H9 (cell line): ENCODE results near the gene FLT1. TPM values are rescaled to one million over a fixed set of nuclear protein-coding genes. Genes with fewer than 3 reads are reported as not detected.

ENCODE experiments used
- DNase-seq: peaks from one replicate; pipeline ENCODE4 v3.0.0-alpha.2; 2017
- H2AFZ ChIP-seq: one replicate; pipeline ENCODE4 v1.6.1; 2013; ENCODE audit warnings: mild to moderate bottlenecking, low read length, control low read depth, moderate library complexity
- H2AK5ac ChIP-seq: 2 replicates; pipeline ENCODE4 v1.6.1; 2013; ENCODE audit warnings: low read length, control low read depth, mixed read lengths; ENCODE audit not compliant: insufficient read length
- H2BK120ac ChIP-seq: one replicate; pipeline ENCODE4 v1.6.1; 2013; ENCODE audit warnings: low read depth, mild to moderate bottlenecking, low read length, control low read depth, inconsistent platforms; ENCODE audit not compliant: poor library complexity, severe bottlenecking
- H2BK12ac ChIP-seq: 2 replicates; pipeline ENCODE4 v1.6.1; 2013; ENCODE audit warnings: low read length, control low read depth, mixed read lengths, low read depth; ENCODE audit not compliant: insufficient read length
- H2BK15ac ChIP-seq: 2 replicates; pipeline ENCODE4 v1.6.1; 2013; ENCODE audit warnings: low read depth, low read length, control low read depth
- H2BK20ac ChIP-seq: one replicate; pipeline ENCODE4 v1.6.1; 2013; ENCODE audit warnings: low read depth, mild to moderate bottlenecking, low read length, control low read depth, inconsistent platforms; ENCODE audit not compliant: poor library complexity, severe bottlenecking
- H2BK5ac ChIP-seq: 2 replicates; pipeline ENCODE4 v1.6.1; 2013; ENCODE audit warnings: low read length, control low read depth, mixed read lengths; ENCODE audit not compliant: insufficient read length
- H3K14ac ChIP-seq: 2 replicates; pipeline ENCODE4 v1.6.1; 2013; ENCODE audit warnings: low read length, control low read depth; ENCODE audit not compliant: insufficient read depth
- H3K18ac ChIP-seq: 2 replicates; pipeline ENCODE4 v1.6.1; 2013; ENCODE audit warnings: low read depth, mild to moderate bottlenecking, mixed read lengths, low read length, control low read depth; ENCODE audit not compliant: insufficient read length
- H3K23ac ChIP-seq: 2 replicates; pipeline ENCODE4 v1.6.1; 2013; ENCODE audit warnings: low read length, control low read depth, mixed read lengths, low read depth; ENCODE audit not compliant: insufficient read length
- H3K23me2 ChIP-seq: 2 replicates; pipeline ENCODE4 v1.6.1; 2013; ENCODE audit warnings: low read depth, mild to moderate bottlenecking, mixed read lengths, low read length, control low read depth; ENCODE audit not compliant: insufficient read length, poor library complexity, severe bottlenecking
- H3K27ac ChIP-seq: 2 replicates; pipeline ENCODE4 v1.5.1; 2013; ENCODE audit warnings: low read length, control low read depth, mixed read lengths, low read depth; ENCODE audit not compliant: insufficient read length
- H3K27me3 ChIP-seq: 2 replicates; pipeline ENCODE4 v1.6.1; 2013; ENCODE audit warnings: low read length, control low read depth, inconsistent platforms; ENCODE audit not compliant: insufficient read depth
- H3K4ac ChIP-seq: 2 replicates; pipeline ENCODE4 v1.6.1; 2013; ENCODE audit warnings: low read depth, mild to moderate bottlenecking, control low read depth, inconsistent platforms, low read length, moderate library complexity
- H3K4me1 ChIP-seq: 2 replicates; pipeline ENCODE4 v1.6.1; 2013; ENCODE audit warnings: low read length, control low read depth, inconsistent platforms; ENCODE audit not compliant: insufficient read depth
- H3K4me2 ChIP-seq: 2 replicates; pipeline ENCODE4 v1.6.1; 2013; ENCODE audit warnings: low read length, control low read depth, mixed read lengths; ENCODE audit not compliant: insufficient read length, insufficient read depth
- H3K56ac ChIP-seq: 2 replicates; pipeline ENCODE4 v1.6.1; 2013; ENCODE audit warnings: low read depth, mild to moderate bottlenecking, mixed read lengths, low read length, control low read depth; ENCODE audit not compliant: insufficient read length
- H3K79me1 ChIP-seq: 2 replicates; pipeline ENCODE4 v1.6.1; 2013; ENCODE audit warnings: low read depth, mild to moderate bottlenecking, moderate library complexity, low read length, control low read depth, inconsistent platforms; ENCODE audit not compliant: insufficient read depth, poor library complexity, severe bottlenecking
- H3K79me2 ChIP-seq: 2 replicates; pipeline ENCODE4 v1.6.1; 2013; ENCODE audit warnings: low read length, control low read depth, inconsistent platforms; ENCODE audit not compliant: insufficient read depth
- H3K9ac ChIP-seq: 2 replicates; pipeline ENCODE4 v1.6.1; 2013; ENCODE audit warnings: low read length, control low read depth, mixed read lengths; ENCODE audit not compliant: insufficient read length; ENCODE audit errors: extremely low read depth
- H3K9me3 ChIP-seq: one replicate; pipeline ENCODE4 v1.6.1; 2013; ENCODE audit warnings: low read depth, low read length, inconsistent platforms; ENCODE audit not compliant: control insufficient read depth
- H3T11ph ChIP-seq: one replicate; pipeline ENCODE4 v1.6.1; 2013; ENCODE audit warnings: mild to moderate bottlenecking, low read length, control low read depth, inconsistent platforms
- H4K20me1 ChIP-seq: one replicate; pipeline ENCODE4 v1.6.1; 2013; ENCODE audit not compliant: control insufficient read depth, insufficient read length, insufficient read depth
- H4K5ac ChIP-seq: 2 replicates; pipeline ENCODE4 v1.6.1; 2013; ENCODE audit warnings: low read depth, mild to moderate bottlenecking, mixed read lengths, low read length, control low read depth; ENCODE audit not compliant: insufficient read length
- H4K8ac ChIP-seq: replicated peaks from 2 replicates; pipeline ENCODE4 v1.6.1; 2013; ENCODE audit warnings: low read length, control low read depth, mixed read lengths, low read depth; ENCODE audit not compliant: insufficient read length
- H4K91ac ChIP-seq: 2 replicates; pipeline ENCODE4 v1.6.1; 2013; ENCODE audit warnings: low read depth, mild to moderate bottlenecking, moderate library complexity, mixed read lengths, low read length, control low read depth; ENCODE audit not compliant: insufficient read length
- H3K27ac Mint-ChIP-seq, 3 experiments: 2 replicates in 2 of 3; 3 replicates in 1 of 3; pipeline ENCODE4 v1.8.0; 2020 to 2021; ENCODE audit warnings: mixed read lengths in 3 of 3, mild to moderate bottlenecking in 1 of 3, moderate library complexity in 1 of 3
- H3K27me3 Mint-ChIP-seq: 2 replicates; pipeline ENCODE4 v1.8.0; 2021; ENCODE audit warnings: low read depth, mild to moderate bottlenecking, moderate library complexity, mixed read lengths
- H3K36me3 Mint-ChIP-seq, 3 experiments: 2 replicates in 2 of 3; 3 replicates in 1 of 3; pipeline ENCODE4 v1.8.0; 2020 to 2021; ENCODE audit warnings: low read depth in 3 of 3, mixed read lengths in 3 of 3; ENCODE audit not compliant: insufficient read depth in 1 of 3
- H3K4me1 Mint-ChIP-seq, 2 experiments: 2 replicates each; pipeline ENCODE4 v1.8.0; 2020; ENCODE audit warnings: mixed read lengths in 2 of 2
- H3K4me3 Mint-ChIP-seq, 2 experiments: 2 replicates in 1 of 2; 3 replicates in 1 of 2; pipeline ENCODE4 v1.8.0; 2020 to 2021; ENCODE audit warnings: mild to moderate bottlenecking in 2 of 2, mixed read lengths in 2 of 2, moderate library complexity in 1 of 2
- H3K9me3 Mint-ChIP-seq, 2 experiments: 2 replicates in 1 of 2; 3 replicates in 1 of 2; pipeline ENCODE4 v1.8.0; 2020; ENCODE audit warnings: mild to moderate bottlenecking in 2 of 2, mixed read lengths in 2 of 2, moderate library complexity in 1 of 2
- CTCF ChIP-seq: fragments of 200-600 bp; sonication (generic); conservative IDR thresholded peaks from 3 replicates; pipeline ENCODE4 v1.8.0; 2021; ENCODE audit warnings: antibody characterized with exemption, mild to moderate bottlenecking
- WGBS: extraction: QIAGEN DNeasy Blood & Tissue Kit; methylation state at CpG from one replicate; pipeline ENCODE4 v1.1.7; 2013; ENCODE audit warnings: missing lambda C conversion rate, low lambda C conversion rate, mixed read lengths; ENCODE audit not compliant: insufficient read length; ENCODE audit errors: extremely low coverage; 5-methylcytosine and 5-hydroxymethylcytosine counted together
- total RNA-seq: library from RNA; stranded (reverse); gene quantifications from 2 replicates; pipeline ENCODE4 v1.2.1, GENCODE V29; 2021

Gene FLT1
- total RNA-seq, 1 experiment from 2014 or later, result 84.1 TPM

GRCh38 chr13:28333204-28333881 lies 161.6 kb downstream of the FLT1 start:
- WGBS, result no CpG with 5 or more reads among the region's 2 CpGs
- no peak overlapping the region for H3K18ac ChIP-seq

More at GRCh38 chr13:28333204-28333881, 161.6 kb downstream of the FLT1 start:
- Histone ChIP-seq H3T11ph (no peak overlapping the region), H3K4me2 (no peak overlapping the region), H2AK5ac (no peak overlapping the region), H4K91ac (no peak overlapping the region), H3K27me3 (no peaks in the 10 kb centered on the region), H3K79me1 (no peaks in the 10 kb centered on the region), H2BK12ac (no peak overlapping the region), H2BK20ac (no peak overlapping the region), H3K23me2 (no peaks in the 10 kb centered on the region), H2AFZ (no peak overlapping the region), H4K5ac (no peak overlapping the region), H3K4me1 (no peaks in the 10 kb centered on the region), H2BK15ac (no peak overlapping the region), H3K27ac (no peak overlapping the region), H3K23ac (no peak overlapping the region), H4K20me1 (no peaks in the 10 kb centered on the region), H3K9me3 (no peaks in the 10 kb centered on the region), H2BK120ac (no peak overlapping the region), H4K8ac (no peak overlapping the region), H3K14ac (no peak overlapping the region), H3K4ac (no peak overlapping the region), H3K56ac (no peak overlapping the region), H3K9ac (no peak overlapping the region), H3K79me2 (no peaks in the 10 kb centered on the region), H2BK5ac (no peak overlapping the region)
- TF ChIP-seq CTCF, result no peak
- Mint-ChIP-seq H3K36me3 (peaks cover 13 to 26% (median 20%) of the 10 kb centered on the region in 3 experiments; a peak in 6 of 7 replicates), H3K4me1 (peaks cover 6 to 9% of the 10 kb centered on the region in 2 experiments), H3K27ac (no peak overlapping the region), H3K27me3 (no peaks in the 10 kb centered on the region), H3K9me3 (no peaks in the 10 kb centered on the region; a peak in 1 of 5 replicates), H3K4me3 (no peak overlapping the region)
- DNase-seq, result no peak
